Left lung (tissue), 10 donors: ENCODE measurements around the gene SPDYC. TPM values are rescaled to one million over a fixed set of nuclear protein-coding genes. Genes with fewer than 3 reads are reported as not detected.

Source experiments
- ATAC-seq: fragments of 200-7000 bp; cut with Tn5 transposase; one replicate; pipeline ENCODE4 v1.9.1; 2020; ENCODE audit warnings: moderate library complexity
- DNase-seq, 4 donors: peaks; one replicate each; pipeline ENCODE4 v3.0.0-alpha.2; 2013 to 2020
- H3K27ac ChIP-seq, 2 donors: fragments of 200-600 bp; sonication (generic) in 1 of 2; one replicate each; pipeline versions ENCODE4 v1.5.0 to v1.8.0; 2020 to 2021
- H3K27me3 ChIP-seq, 2 donors: fragments of 200-600 bp; sonication (generic) in 1 of 2; one replicate each; pipeline versions ENCODE4 v1.5.0 to v1.8.0; 2020 to 2021
- H3K36me3 ChIP-seq, 2 donors: fragments of 200-600 bp; sonication (generic) in 1 of 2; one replicate each; pipeline versions ENCODE4 v1.5.0 to v1.8.0; 2020 to 2021
- H3K4me1 ChIP-seq, 2 donors: fragments of 200-600 bp; one replicate each; pipeline ENCODE4 v1.8.0; 2021
- H3K4me3 ChIP-seq, 2 donors: fragments of 200-600 bp; sonication (generic) in 1 of 2; one replicate each; pipeline versions ENCODE4 v1.5.0 to v1.8.0; 2020 to 2021; ENCODE audit warnings: mild to moderate bottlenecking in 1 of 2
- H3K9me3 ChIP-seq, 2 donors: fragments of 200-600 bp; sonication (generic) in 1 of 2; one replicate each; pipeline versions ENCODE4 v1.5.0 to v1.8.0; 2020 to 2021
- intact Hi-C, 2 donors: fragments of 100-400 bp; cut with DNase I; formaldehyde crosslinking; loops; one replicate each; pipeline versions ENCODE4 v1.11.2 to v1.14.2; 2022
- polyA plus RNA-seq, 6 donors: library from polyadenylated mRNA; unstranded; fragments of 120-200 nt; gene quantifications; one replicate each; pipeline ENCODE4 v1.2.1, GENCODE V29; 2013; ENCODE audit not compliant: insufficient read length in 6 of 6
- total RNA-seq, 2 donors: library from RNA; stranded (reverse); fragmentation: NEBNext Ultra II Directional; extraction: Animal tissue kit (Norgen Biotek cat#: 25700); gene quantifications; one replicate each; pipeline ENCODE4 v1.2.1, GENCODE V29; 2021
- TF ChIP-seq, protein P1 (sequence below), 2 donors: fragments of 200-600 bp; sonication (generic) in 1 of 2; IDR thresholded peaks; one replicate each; pipeline versions ENCODE4 v1.5.0 to v1.8.0; 2021; ENCODE audit warnings: antibody characterized with exemption in 2 of 2
- donor health status: DM: no; HTN: yes; CAD: no.
- donor health status: DM: no; HTN: no; CAD: no.

SPDYC gene
- total and polyA plus RNA-seq, 8 donors, result not detected

DNA sequence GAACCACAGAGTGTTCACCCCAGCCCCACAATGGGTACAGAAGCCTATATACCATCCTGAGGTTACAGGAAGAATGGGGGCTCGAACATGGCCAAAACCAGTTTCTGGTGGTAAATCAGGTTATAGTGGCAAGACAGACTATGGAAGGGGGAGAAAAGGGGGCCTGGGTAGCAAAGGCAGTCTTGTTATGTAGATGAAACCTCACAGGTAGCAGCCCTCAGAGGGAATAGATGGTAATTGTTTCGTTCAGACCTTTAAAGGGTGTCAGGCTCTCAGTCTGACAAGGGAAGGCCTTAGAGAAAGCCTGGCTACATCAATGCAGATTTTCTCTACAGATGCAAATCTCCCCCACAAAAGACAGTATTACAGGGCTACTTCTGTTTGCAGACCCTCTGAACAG, 15.1 kb downstream of the SPDYC start:
- Histone ChIP-seq H3K4me3 (no peak overlapping the region), H3K27ac (no peak overlapping the region), H3K36me3 (peaks cover 0 to 69% of the 10 kb centered on the region in 2 donors), H3K9me3 (no peaks in the 10 kb centered on the region), H3K27me3 (no peaks in the 10 kb centered on the region), H3K4me1 (peaks cover 4 to 35% of the 10 kb centered on the region in 2 donors)
- TF ChIP-seq, protein P1, sequence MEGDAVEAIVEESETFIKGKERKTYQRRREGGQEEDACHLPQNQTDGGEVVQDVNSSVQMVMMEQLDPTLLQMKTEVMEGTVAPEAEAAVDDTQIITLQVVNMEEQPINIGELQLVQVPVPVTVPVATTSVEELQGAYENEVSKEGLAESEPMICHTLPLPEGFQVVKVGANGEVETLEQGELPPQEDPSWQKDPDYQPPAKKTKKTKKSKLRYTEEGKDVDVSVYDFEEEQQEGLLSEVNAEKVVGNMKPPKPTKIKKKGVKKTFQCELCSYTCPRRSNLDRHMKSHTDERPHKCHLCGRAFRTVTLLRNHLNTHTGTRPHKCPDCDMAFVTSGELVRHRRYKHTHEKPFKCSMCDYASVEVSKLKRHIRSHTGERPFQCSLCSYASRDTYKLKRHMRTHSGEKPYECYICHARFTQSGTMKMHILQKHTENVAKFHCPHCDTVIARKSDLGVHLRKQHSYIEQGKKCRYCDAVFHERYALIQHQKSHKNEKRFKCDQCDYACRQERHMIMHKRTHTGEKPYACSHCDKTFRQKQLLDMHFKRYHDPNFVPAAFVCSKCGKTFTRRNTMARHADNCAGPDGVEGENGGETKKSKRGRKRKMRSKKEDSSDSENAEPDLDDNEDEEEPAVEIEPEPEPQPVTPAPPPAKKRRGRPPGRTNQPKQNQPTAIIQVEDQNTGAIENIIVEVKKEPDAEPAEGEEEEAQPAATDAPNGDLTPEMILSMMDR (IDR thresholded peaks at IDR 0.05), result no peak
- DNase-seq (no peak), ATAC-seq (no peak)
- intact Hi-C loops, result no loop called here

DNA sequence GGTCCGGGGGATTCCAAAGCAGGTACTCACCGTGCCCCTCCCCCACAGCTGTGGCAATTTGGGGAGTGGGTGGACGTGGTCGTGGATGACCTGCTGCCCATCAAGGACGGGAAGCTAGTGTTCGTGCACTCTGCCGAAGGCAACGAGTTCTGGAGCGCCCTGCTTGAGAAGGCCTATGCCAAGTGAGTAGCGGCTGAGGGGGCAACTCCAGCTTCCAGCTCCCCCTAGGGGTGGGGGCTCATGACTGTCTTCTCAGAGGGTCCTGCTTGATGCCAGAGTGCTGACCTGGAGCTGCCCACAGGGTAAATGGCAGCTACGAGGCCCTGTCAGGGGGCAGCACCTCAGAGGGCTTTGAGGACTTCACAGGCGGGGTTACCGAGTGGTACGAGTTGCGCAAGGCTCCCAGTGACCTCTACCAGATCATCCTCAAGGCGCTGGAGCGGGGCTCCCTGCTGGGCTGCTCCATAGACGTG, 15.9 kb downstream of the SPDYC start:
- ATAC-seq, result no peak
- intact Hi-C loops, result no loop called here

DNA sequence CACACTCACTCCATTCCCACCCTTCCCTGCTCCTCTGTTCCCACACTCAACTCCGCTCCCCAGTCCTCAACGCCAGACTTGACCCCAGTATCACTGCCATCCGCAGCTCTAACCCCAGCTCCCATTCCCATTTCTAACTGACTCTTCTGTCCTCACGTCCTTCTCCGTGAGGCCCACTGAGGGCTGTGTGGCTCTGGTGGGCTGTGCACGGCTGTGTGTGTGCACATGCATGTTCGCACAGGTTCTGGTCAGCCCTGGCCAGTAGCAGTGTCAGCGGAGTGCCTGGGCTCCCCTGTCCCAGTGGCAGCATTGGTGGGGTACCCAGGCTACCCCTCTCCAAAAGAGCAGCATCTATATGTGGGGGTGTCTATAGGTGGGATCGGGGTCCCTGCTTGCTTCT, 16.7 kb downstream of the SPDYC start:
- H3K4me1 ChIP-seq, result peaks cover 4 to 26% of the 10 kb centered on the region in 2 donors
- no peaks in the 10 kb centered on the region for H3K27me3 ChIP-seq
- peaks cover 0 to 85% of the 10 kb centered on the region in 2 donors for H3K36me3 ChIP-seq
- TF ChIP-seq, protein P1 (IDR thresholded peaks at IDR 0.05), result no peak
- ATAC-seq (no peak), DNase-seq (peak in 1 of 4 donors; percentile 44)
- intact Hi-C loops, result no loop called here
- H3K9me3 ChIP-seq, result no peaks in the 10 kb centered on the region
- H3K27ac ChIP-seq, result no peak overlapping the region
- no peak overlapping the region for H3K4me3 ChIP-seq

More for the DNA sequence above, 15.9 kb downstream of the SPDYC start:
- Histone ChIP-seq H3K9me3 (no peaks in the 10 kb centered on the region), H3K36me3 (peaks cover 0 to 77% of the 10 kb centered on the region in 2 donors), H3K4me3 (no peak overlapping the region), H3K27me3 (no peaks in the 10 kb centered on the region), H3K4me1 (peaks cover 4 to 28% of the 10 kb centered on the region in 2 donors), H3K27ac (no peak overlapping the region)
- TF ChIP-seq, protein P1 (IDR thresholded peaks at IDR 0.05), result no peak
- DNase-seq, result peak in 1 of 4 donors; percentile 69

DNA sequence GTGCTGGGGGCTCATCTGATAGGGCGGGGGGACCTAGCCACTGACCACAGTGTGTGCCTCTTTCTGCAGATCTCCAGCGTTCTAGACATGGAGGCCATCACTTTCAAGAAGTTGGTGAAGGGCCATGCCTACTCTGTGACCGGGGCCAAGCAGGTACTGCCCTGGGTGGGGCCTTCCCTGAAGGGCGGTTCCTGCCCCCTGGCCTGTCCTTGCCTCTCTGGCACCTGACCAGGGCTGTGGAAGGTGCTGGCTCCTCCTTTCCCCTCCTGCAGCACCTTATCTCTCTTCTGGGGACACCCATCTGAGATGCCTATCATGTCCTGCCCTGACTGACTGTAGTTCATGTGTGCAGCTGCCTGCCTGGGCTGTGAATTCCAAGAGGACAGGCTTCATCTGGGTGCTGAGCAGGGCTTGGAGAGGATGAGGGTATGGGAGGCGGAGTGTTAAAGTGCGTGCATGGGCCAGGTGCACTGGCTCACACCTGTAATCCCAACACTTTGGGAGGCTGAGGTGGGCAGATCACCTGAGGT, 17.2 kb downstream of the SPDYC start:
- ATAC-seq (no peak), DNase-seq (peak in 1 of 4 donors; percentile 51)
- Histone ChIP-seq H3K36me3 (peaks cover 0 to 90% of the 10 kb centered on the region in 2 donors), H3K9me3 (no peaks in the 10 kb centered on the region), H3K4me1 (peaks cover 4 to 26% of the 10 kb centered on the region in 2 donors), H3K27ac (no peak overlapping the region), H3K27me3 (no peaks in the 10 kb centered on the region), H3K4me3 (no peak overlapping the region)
- TF ChIP-seq, protein P1 (IDR thresholded peaks at IDR 0.05), result no peak
- intact Hi-C loops, result no loop called here

DNA sequence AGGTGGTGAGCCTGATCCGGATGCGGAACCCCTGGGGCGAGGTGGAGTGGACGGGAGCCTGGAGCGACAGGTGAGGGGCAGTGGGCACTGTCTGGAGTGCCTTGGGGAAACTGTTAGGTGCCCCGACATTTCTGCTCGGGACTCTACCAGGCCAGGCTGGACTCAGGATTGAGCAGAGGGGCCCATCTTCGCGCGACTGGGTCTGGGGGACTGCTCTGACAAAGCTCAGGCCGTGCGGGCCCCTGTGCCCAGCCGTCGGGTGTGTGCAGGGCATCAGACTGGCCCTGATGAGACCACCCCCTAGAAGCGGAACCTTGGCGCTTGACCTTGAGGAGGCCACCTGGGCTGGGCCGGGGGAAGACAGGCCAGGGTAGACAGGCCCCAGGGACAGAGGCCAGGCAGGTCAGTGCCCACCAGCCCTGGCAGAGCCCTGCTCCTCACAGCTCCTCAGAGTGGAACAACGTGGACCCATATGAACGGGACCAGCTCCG, 18.0 kb downstream of the SPDYC start:
- peak in 1 of 4 donors; percentile 68 for DNase-seq
- Histone ChIP-seq H3K36me3 (peaks cover 0 to 98% of the 10 kb centered on the region in 2 donors), H3K27me3 (no peaks in the 10 kb centered on the region), H3K27ac (no peak overlapping the region), H3K4me3 (no peak overlapping the region), H3K9me3 (no peaks in the 10 kb centered on the region), H3K4me1 (peaks cover 4 to 17% of the 10 kb centered on the region in 2 donors)
- TF ChIP-seq, protein P1 (IDR thresholded peaks at IDR 0.05), result no peak
- intact Hi-C loops, result no loop called here
- ATAC-seq, result no peak
